K562 (cell line): ENCODE data around the gene ATRN. TPM values are rescaled to one million over a fixed set of nuclear protein-coding genes. Genes with fewer than 3 reads are reported as not detected.

Source experiments
- ATAC-seq: fragments of 200-7000 bp; cut with Tn5 transposase; 3 replicates; pipeline ENCODE4 v1.9.1; 2020; ENCODE audit warnings: moderate library complexity
- BruUV-seq: library from RNA; stranded (reverse); fragments of 400-500 nt; replicated peaks from 2 replicates; lab custom pipeline; 2021; lab: Mats Ljungman, UMichigan
- CTCF ChIA-PET: fragments of 300-600 bp; formaldehyde crosslinking; extraction: SDS; loops from one replicate; lab custom pipeline; 2021; ENCODE audit warnings: low intra/inter-chr PET ratio; lab: Yijun Ruan, JAX
- POLR2A ChIA-PET: fragments of 300-600, 350-650 bp; sonication (Branson Sonifier 250); formaldehyde crosslinking; extraction: SDS; loops from one replicate; lab custom pipeline; 2021; ENCODE audit warnings: antibody characterized with exemption, inconsistent platforms; lab: Yijun Ruan, JAX
- DNase-seq, 4 experiments: peaks; one replicate each; pipeline versions ENCODE4 v3.0.0 to v3.0.0-alpha.2; 2011 to 2018; ENCODE audit warnings: low spot score in 3 of 4, mixed read lengths in 3 of 4; ENCODE audit errors: extremely low read depth in 1 of 4
- FAIRE-seq: peaks from 2 replicates; lab custom pipeline; 2011; peaks lifted over from hg19 to GRCh38; lab: Jason Lieb, UNC
- H2AFZ ChIP-seq: 2 replicates; pipeline ENCODE4 v1.6.0; 2011; ENCODE audit warnings: low read depth, low read length, control low read depth, inconsistent platforms
- H3K27ac ChIP-seq: fragments of 200-600 bp; 3 replicates; pipeline ENCODE4 v1.8.0; 2011; ENCODE audit warnings: low read depth, mild to moderate bottlenecking, control low read depth, inconsistent platforms, low read length, moderate library complexity, mixed read lengths; ENCODE audit errors: extremely low read depth
- H3K27me3 ChIP-seq, 2 experiments: fragments of 300-600 bp in 1 of 2; 2 replicates in 1 of 2; 3 replicates in 1 of 2; pipeline versions ENCODE4 v1.6.0 to v1.8.0; 2011; ENCODE audit warnings: inconsistent platforms in 2 of 2, low read length in 2 of 2, mild to moderate bottlenecking in 1 of 2, mixed read lengths in 1 of 2, moderate library complexity in 1 of 2; ENCODE audit not compliant: control insufficient read depth in 2 of 2, insufficient read depth in 2 of 2
- H3K36me3 ChIP-seq: fragments of 300-600 bp; 3 replicates; pipeline ENCODE4 v1.8.0; 2011; ENCODE audit warnings: mild to moderate bottlenecking, low read length, inconsistent platforms; ENCODE audit not compliant: control insufficient read depth, insufficient read depth
- H3K4me1 ChIP-seq, 2 experiments: fragments of 200-600 bp in 1 of 2; replicated peaks in 1 of 2; 2 replicates in 1 of 2; 3 replicates in 1 of 2; pipeline versions ENCODE4 v1.5.1 to v1.8.0; 2011; ENCODE audit warnings: inconsistent platforms in 2 of 2, low read length in 2 of 2, mild to moderate bottlenecking in 1 of 2, mixed read lengths in 1 of 2, moderate library complexity in 1 of 2; ENCODE audit not compliant: control insufficient read depth in 2 of 2, insufficient read depth in 2 of 2
- H3K4me2 ChIP-seq: 2 replicates; pipeline ENCODE4 v1.6.1; 2011; ENCODE audit warnings: low read length, control low read depth, inconsistent platforms, mixed read lengths; ENCODE audit not compliant: insufficient read depth
- H3K4me3 ChIP-seq: fragments of 200-600 bp; sonication (generic), shearing (Covaris generic); 2 replicates; pipeline ENCODE4 v1.5.1; 2016; ENCODE audit warnings: control low read depth, inconsistent platforms
- H3K79me2 ChIP-seq: fragments of 200-600 bp; 3 replicates; pipeline ENCODE4 v1.8.0; 2011; ENCODE audit warnings: low read length, inconsistent platforms; ENCODE audit not compliant: control insufficient read depth, insufficient read depth
- H3K9ac ChIP-seq, 2 experiments: 2 replicates each; pipeline versions ENCODE4 v1.6.0 to v1.6.1; 2011; ENCODE audit warnings: low read depth in 2 of 2, low read length in 2 of 2, control low read depth in 1 of 2, inconsistent platforms in 1 of 2, mild to moderate bottlenecking in 1 of 2, mixed read lengths in 1 of 2; ENCODE audit not compliant: insufficient read depth in 1 of 2
- H3K9me1 ChIP-seq: one replicate; pipeline ENCODE4 v1.6.0; 2011; ENCODE audit warnings: inconsistent platforms, mild to moderate bottlenecking, low read length, moderate library complexity; ENCODE audit not compliant: control insufficient read depth, insufficient read depth
- H3K9me3 ChIP-seq: replicated peaks from 2 replicates; pipeline ENCODE4 v1.5.1; 2011; ENCODE audit warnings: low read depth, low read length, inconsistent platforms; ENCODE audit not compliant: control insufficient read depth, insufficient read depth
- H4K20me1 ChIP-seq: replicated peaks from 2 replicates; pipeline ENCODE4 v1.6.1; 2011; ENCODE audit warnings: low read length, inconsistent platforms, mixed read lengths; ENCODE audit not compliant: control insufficient read depth, insufficient read depth
- BRF1 ChIP-seq: IDR thresholded peaks from 3 replicates; pipeline ENCODE4 v1.6.1; 2011; ENCODE audit warnings: borderline replicate concordance, mild to moderate bottlenecking; ENCODE audit not compliant: insufficient read length; ENCODE audit errors: extremely low read depth
- CHD2 ChIP-seq: IDR thresholded peaks from 2 replicates; pipeline ENCODE4 v1.6.1; 2011; ENCODE audit warnings: low read depth, low read length
- KAT7 ChIP-seq: sonication (generic); formaldehyde crosslinking; IDR thresholded peaks from 2 replicates; pipeline ENCODE4 v1.8.0; 2022; ENCODE audit warnings: missing genetic modification reagents, mild to moderate bottlenecking, borderline replicate concordance
- NR4A1 ChIP-seq, 2 experiments: fragments of 250-450 bp in 1 of 2; fragments of 450-650 bp in 1 of 2; sonication (Bioruptor Pico) in 1 of 2; IDR thresholded peaks; 2 replicates each; pipeline versions ENCODE4 v1.4.0 to v1.6.1; 2016 to 2020; ENCODE audit warnings: mild to moderate bottlenecking in 2 of 2, missing compliant biosample characterization in 1 of 2, missing genetic modification characterization in 1 of 2, moderate library complexity in 1 of 2
- PKNOX1 ChIP-seq: fragments of 450-650 bp; IDR thresholded peaks from 2 replicates; pipeline ENCODE4 v1.6.1; 2016
- SLC30A9 ChIP-seq: fragments of 250-450 bp; sonication (Bioruptor Pico); IDR thresholded peaks from 2 replicates; pipeline ENCODE4 v1.8.0; 2022; ENCODE audit warnings: mild to moderate bottlenecking, moderate library complexity
- SMARCA5 ChIP-seq: fragments of 450-650 bp; IDR thresholded peaks from 2 replicates; pipeline ENCODE4 v1.6.1; 2016
- TAF1 ChIP-seq: IDR thresholded peaks from 2 replicates; pipeline ENCODE4 v1.6.1; 2011; ENCODE audit warnings: mild to moderate bottlenecking, low read length, moderate library complexity; ENCODE audit not compliant: insufficient read depth, control insufficient read depth, severe bottlenecking; ENCODE audit errors: extremely low read depth
- TAF15 ChIP-seq: fragments of 200-400 bp; formaldehyde crosslinking; IDR thresholded peaks from 2 replicates; pipeline ENCODE4 v1.6.1; 2017; ENCODE audit warnings: mild to moderate bottlenecking, low read depth, low read length, moderate library complexity
- ZC3H4 ChIP-seq: sonication (generic); formaldehyde crosslinking; IDR thresholded peaks from 2 replicates; pipeline ENCODE4 v1.9.0; 2021; ENCODE audit warnings: missing genetic modification reagents, borderline replicate concordance
- ZNF23 ChIP-seq: fragments of 250-450 bp; sonication (Bioruptor Pico); IDR thresholded peaks from 2 replicates; pipeline ENCODE4 v1.4.0; 2020; ENCODE audit warnings: mild to moderate bottlenecking
- ZNF384 ChIP-seq: IDR thresholded peaks from 2 replicates; pipeline ENCODE4 v1.6.1; 2012; ENCODE audit warnings: low read depth, low read length, improper control_type of control experiment
- ZNF707 ChIP-seq: fragments of 250-450 bp; sonication (Bioruptor Pico); conservative IDR thresholded peaks from 2 replicates; pipeline ENCODE4 v1.8.0; 2022; ENCODE audit warnings: inconsistent platforms, mild to moderate bottlenecking, moderate library complexity
- ZSCAN29 ChIP-seq: fragments of 450-650 bp; IDR thresholded peaks from 2 replicates; pipeline ENCODE4 v1.6.1; 2017
- WGBS: fragments of 100-300 bp; shearing (Covaris generic); methylation state at CpG from one replicate; pipeline ENCODE4 v1.1.6; 2016; ENCODE audit warnings: low coverage, mixed read lengths; ENCODE audit not compliant: insufficient coverage; ENCODE audit errors: missing lambda C conversion rate; 5-methylcytosine and 5-hydroxymethylcytosine counted together
- in situ Hi-C: fragments of 300-500 bp; cut with MboI; formaldehyde crosslinking; loops from 4 replicates; pipeline ENCODE4 v1.15.0; 2018; ENCODE audit warnings: inconsistent platforms, mixed read lengths
- intact Hi-C: fragments of 100-400 bp; cut with micrococcal nuclease; formaldehyde crosslinking; loops from 2 replicates; pipeline ENCODE4 v1.14.2; 2022
- polyA plus RNA-seq, 8 experiments: library from polyadenylated mRNA; depleted of rRNA in 4 of 8; stranded (reverse) in 5 of 8; unstranded in 3 of 8; fragments of >200 nt; fragmentation: Nextera tagmentation in 2 of 8; fragmentation: Illumina TruSeq in 1 of 8; extraction: Ambion mirVana in 2 of 8; extraction: Trizol in 1 of 8; gene quantifications; 2 replicates each; pipeline versions ENCODE4 v1.2.1 to v1.2.3, GENCODE V29; 2011 to 2014; ENCODE audit warnings: inconsistent platforms in 1 of 8, missing spikeins in 1 of 8
- total RNA-seq, 7 experiments: library from RNA; depleted of rRNA in 6 of 7; stranded (reverse); fragments of >200 nt in 6 of 7; fragmentation: Illumina TruSeq in 2 of 7; extraction: Trizol in 2 of 7; gene quantifications; 2 replicates each; pipeline versions ENCODE4 v1.2.1 to v1.2.3, GENCODE V29; 2011 to 2021; ENCODE audit warnings: low replicate concordance in 1 of 7
- TF ChIP-seq, protein P1 (sequence below): fragments of 450-650 bp; formaldehyde crosslinking; IDR thresholded peaks from 2 replicates; pipeline ENCODE4 v1.4.0; 2020; ENCODE audit warnings: mild to moderate bottlenecking
- TF ChIP-seq, protein P2 (sequence below): IDR thresholded peaks from 2 replicates; pipeline ENCODE4 v1.6.1; 2011; ENCODE audit warnings: borderline replicate concordance, low read depth, mild to moderate bottlenecking, moderate library complexity, low read length; ENCODE audit not compliant: insufficient read depth, poor library complexity, severe bottlenecking
- TF ChIP-seq, protein P3 (sequence below): sonication (generic); formaldehyde crosslinking; IDR thresholded peaks from 2 replicates; pipeline ENCODE4 v1.8.1; 2022; ENCODE audit warnings: missing genetic modification reagents

Gene ATRN
- total and polyA plus RNA-seq, 9 of the 15 experiments (the other 6 are each of a cell fraction or from before 2014, with no cell fraction given) = 0.69 to 16.5 (median 7.6) TPM

DNA sequence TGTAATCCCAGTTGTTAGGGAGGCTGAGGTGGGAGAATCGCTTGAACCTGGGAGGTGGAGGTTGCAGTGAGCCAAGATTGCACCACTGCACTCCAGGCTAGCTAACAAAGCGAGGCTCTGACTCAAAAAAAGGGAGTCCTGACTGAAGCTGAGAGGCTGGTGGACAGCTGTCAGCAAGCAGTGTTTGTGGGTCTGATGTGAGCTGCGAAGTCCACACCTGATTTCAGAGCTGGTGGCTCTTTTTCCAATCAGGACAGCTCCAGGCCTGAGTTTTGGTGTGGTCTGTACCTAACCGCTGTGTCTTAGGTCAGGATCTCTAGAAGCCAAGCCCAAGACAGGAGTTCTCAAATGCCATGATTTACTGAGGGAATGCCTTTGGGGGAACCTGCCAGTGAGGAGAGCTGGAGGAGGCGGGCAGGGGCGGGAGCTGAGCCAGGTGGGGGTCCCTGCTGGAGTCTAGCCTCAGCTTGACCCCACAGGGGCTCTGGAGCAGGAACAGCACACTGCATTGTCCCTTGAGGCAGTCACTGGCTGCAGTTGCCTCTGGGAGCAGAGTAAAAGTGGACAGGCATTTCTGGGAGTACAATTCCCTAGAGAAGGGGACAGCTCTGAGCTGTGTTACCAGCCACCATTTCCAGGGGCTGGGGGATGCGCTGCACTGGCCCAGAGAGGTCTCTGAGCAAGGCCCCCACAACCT lies 187.3 kb downstream of the ATRN start:
- WGBS = 0% methylated on average over 3 of the region's 7 CpGs
- CTCF ChIA-PET = no interaction called here
- TF ChIP-seq, protein P1, sequence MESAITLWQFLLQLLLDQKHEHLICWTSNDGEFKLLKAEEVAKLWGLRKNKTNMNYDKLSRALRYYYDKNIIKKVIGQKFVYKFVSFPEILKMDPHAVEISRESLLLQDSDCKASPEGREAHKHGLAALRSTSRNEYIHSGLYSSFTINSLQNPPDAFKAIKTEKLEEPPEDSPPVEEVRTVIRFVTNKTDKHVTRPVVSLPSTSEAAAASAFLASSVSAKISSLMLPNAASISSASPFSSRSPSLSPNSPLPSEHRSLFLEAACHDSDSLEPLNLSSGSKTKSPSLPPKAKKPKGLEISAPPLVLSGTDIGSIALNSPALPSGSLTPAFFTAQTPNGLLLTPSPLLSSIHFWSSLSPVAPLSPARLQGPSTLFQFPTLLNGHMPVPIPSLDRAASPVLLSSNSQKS (CRISPR knock-in tag) = no peak
- TF ChIP-seq ZNF707 (CRISPR knock-in tag) (no peak), ZNF23 (CRISPR knock-in tag) (no peak), NR4A1 (CRISPR knock-in tag; IDR thresholded peaks at IDR 0.05) (no peak), NR4A1 (tag; IDR thresholded peaks at IDR 0.05) (no peak), TAF1 (no peak), CHD2 (no peak), SMARCA5 (no peak), KAT7 (no peak), PKNOX1 (no peak), TAF15 (no peak), ZNF384 (no peak), SLC30A9 (CRISPR knock-in tag) (no peak), BRF1 (no peak), ZSCAN29 (no peak), ZC3H4 (CRISPR knock-in tag) (no peak)
- TF ChIP-seq, protein P2, sequence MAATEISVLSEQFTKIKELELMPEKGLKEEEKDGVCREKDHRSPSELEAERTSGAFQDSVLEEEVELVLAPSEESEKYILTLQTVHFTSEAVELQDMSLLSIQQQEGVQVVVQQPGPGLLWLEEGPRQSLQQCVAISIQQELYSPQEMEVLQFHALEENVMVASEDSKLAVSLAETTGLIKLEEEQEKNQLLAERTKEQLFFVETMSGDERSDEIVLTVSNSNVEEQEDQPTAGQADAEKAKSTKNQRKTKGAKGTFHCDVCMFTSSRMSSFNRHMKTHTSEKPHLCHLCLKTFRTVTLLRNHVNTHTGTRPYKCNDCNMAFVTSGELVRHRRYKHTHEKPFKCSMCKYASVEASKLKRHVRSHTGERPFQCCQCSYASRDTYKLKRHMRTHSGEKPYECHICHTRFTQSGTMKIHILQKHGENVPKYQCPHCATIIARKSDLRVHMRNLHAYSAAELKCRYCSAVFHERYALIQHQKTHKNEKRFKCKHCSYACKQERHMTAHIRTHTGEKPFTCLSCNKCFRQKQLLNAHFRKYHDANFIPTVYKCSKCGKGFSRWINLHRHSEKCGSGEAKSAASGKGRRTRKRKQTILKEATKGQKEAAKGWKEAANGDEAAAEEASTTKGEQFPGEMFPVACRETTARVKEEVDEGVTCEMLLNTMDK = no peak
- TF ChIP-seq, protein P3, sequence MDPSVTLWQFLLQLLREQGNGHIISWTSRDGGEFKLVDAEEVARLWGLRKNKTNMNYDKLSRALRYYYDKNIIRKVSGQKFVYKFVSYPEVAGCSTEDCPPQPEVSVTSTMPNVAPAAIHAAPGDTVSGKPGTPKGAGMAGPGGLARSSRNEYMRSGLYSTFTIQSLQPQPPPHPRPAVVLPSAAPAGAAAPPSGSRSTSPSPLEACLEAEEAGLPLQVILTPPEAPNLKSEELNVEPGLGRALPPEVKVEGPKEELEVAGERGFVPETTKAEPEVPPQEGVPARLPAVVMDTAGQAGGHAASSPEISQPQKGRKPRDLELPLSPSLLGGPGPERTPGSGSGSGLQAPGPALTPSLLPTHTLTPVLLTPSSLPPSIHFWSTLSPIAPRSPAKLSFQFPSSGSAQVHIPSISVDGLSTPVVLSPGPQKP (CRISPR knock-in tag) = no peak

More for the DNA sequence above, 187.3 kb downstream of the ATRN start:
- POLR2A ChIA-PET = interaction anchor here (0.6 kb wide), 1 partner anchor 424 kb away, joined by 3 read pairs; no protein-coding TSS in a partner anchor
- H3K4me1 ChIP-seq = peaks cover 0 to 3% of the 10 kb centered on the region in 2 experiments; a peak in 2 of 5 replicates
- H3K9me1 ChIP-seq = no peaks in the 10 kb centered on the region
- intact Hi-C loops = no loop called here
- no peak for ATAC-seq
- H3K4me3 ChIP-seq = no peak overlapping the region
- no peak overlapping the region for H3K9ac ChIP-seq
- no peaks in the 10 kb centered on the region for H3K79me2 ChIP-seq
- no peaks in the 10 kb centered on the region for H4K20me1 ChIP-seq
- in situ Hi-C loops = no loop called here
- H3K27ac ChIP-seq = no peak overlapping the region
- H3K36me3 ChIP-seq = no peaks in the 10 kb centered on the region
- no peak overlapping the region for H3K4me2 ChIP-seq
- no peaks in the 10 kb centered on the region for H3K9me3 ChIP-seq
- no peak for FAIRE-seq
- H2AFZ ChIP-seq = no peak overlapping the region
- no TSS peak for BruUV-seq
- DNase-seq = no peak
- peaks cover 0 to 50% of the 10 kb centered on the region in 2 experiments; a peak in 4 of 5 replicates for H3K27me3 ChIP-seq
